GM04504 (cell line): ENCODE measurements around the gene OGDH.

Source experiments
- DNase-seq: peaks from one replicate; pipeline ENCODE4 v3.0.0-alpha.2; 2012; ENCODE audit warnings: low read depth

The OGDH gene

GRCh38 chr7:44637788-44638594 lies 31.6 kb downstream of the OGDH start:
- DNase-seq = peak; percentile 85

GRCh38 chr7:44638611-44639557 lies 32.5 kb downstream of the OGDH start:
- peak; percentile 64 for DNase-seq

- no peak for DNase-seq
Observed at GRCh38 chr7:44639671-44640321, 33.4 kb downstream of the OGDH start.

- no peak for DNase-seq
Observed at GRCh38 chr7:44643206-44643605, 36.8 kb downstream of the OGDH start.

- DNase-seq = no peak
Observed at GRCh38 chr7:44645254-44645653, 38.8 kb downstream of the OGDH start.

GRCh38 chr7:44645696-44646095 lies 39.3 kb downstream of the OGDH start:
- no peak for DNase-seq

- no peak for DNase-seq
Observed at GRCh38 chr7:44646176-44646920, 39.9 kb downstream of the OGDH start.

- no peak for DNase-seq
Observed at GRCh38 chr7:44646921-44647636, 40.7 kb downstream of the OGDH start.

GRCh38 chr7:44647981-44648714 lies 41.7 kb downstream of the OGDH start:
- no peak for DNase-seq

- DNase-seq = no peak
Observed at GRCh38 chr7:44650242-44650641, 43.8 kb downstream of the OGDH start.

GRCh38 chr7:44650772-44651171 lies 44.3 kb downstream of the OGDH start:
- DNase-seq = no peak

GRCh38 chr7:44652535-44652934 lies 46.1 kb downstream of the OGDH start:
- DNase-seq = no peak

- no peak for DNase-seq
Observed at GRCh38 chr7:44654255-44654796, 47.9 kb downstream of the OGDH start.

- DNase-seq = no peak
Observed at GRCh38 chr7:44655341-44655740, 48.9 kb downstream of the OGDH start.

- DNase-seq = no peak
Observed at GRCh38 chr7:44658979-44659378, 52.6 kb downstream of the OGDH start.

GRCh38 chr7:44661233-44661632 lies 54.8 kb downstream of the OGDH start:
- DNase-seq = no peak

- DNase-seq = no peak
Observed at GRCh38 chr7:44664780-44665461, 58.5 kb downstream of the OGDH start.

- DNase-seq = peak; percentile 54
Observed at GRCh38 chr7:44665531-44666213, 59.2 kb downstream of the OGDH start.

GRCh38 chr7:44666566-44666965 lies 60.1 kb downstream of the OGDH start:
- no peak for DNase-seq
